ENCODE measurements around the gene IPP. TPM values are rescaled to one million over a fixed set of nuclear protein-coding genes. Genes with fewer than 3 reads are reported as not detected.

The IPP gene
- total RNA-seq, 4 donors from 2014 or later = 6.4 to 8.4 (median 7.4) TPM

Other genes starting within 250 kb of the IPP start
- gene PRDX1, start 228.8 kb downstream of the IPP start, total RNA-seq = 1,000 to 10,000 TPM in 3 of 4 donors, 100 to 1,000 TPM in 1; 531 to 1,461 (median 1,071) TPM
- 100 to 1,000 TPM; 122 to 164 (median 146) TPM for gene AKR1A1, start 199.8 kb downstream of the IPP start, total RNA-seq
- gene NASP, start 166.6 kb downstream of the IPP start, total RNA-seq = 10 to 100 TPM; 40.0 to 71.7 (median 63.4) TPM
- 1 to 10 TPM in 3 of 4 donors, under 1 TPM in 1; 0.38 to 3.6 (median 2.4) TPM for gene CCDC17, start 126.6 kb downstream of the IPP start, total RNA-seq
- gene GPBP1L1, start 64.1 kb downstream of the IPP start, total RNA-seq = 100 to 1,000 TPM in 2 of 4 donors, 10 to 100 TPM in 2; 67.3 to 139 (median 97.7) TPM
- gene TMEM69, start 62.5 kb downstream of the IPP start, total RNA-seq = 10 to 100 TPM; 12.0 to 52.7 (median 30.8) TPM
- gene MAST2, start 53.0 kb upstream of the IPP start, total RNA-seq = 10 to 100 TPM in 3 of 4 donors, 1 to 10 TPM in 1; 8.3 to 24.8 (median 14.5) TPM